Skeletal muscle tissue (tissue), 5 donors: ENCODE results near the gene ANKRD33B. TPM values are rescaled to one million over a fixed set of nuclear protein-coding genes. Genes with fewer than 3 reads are reported as not detected.

ENCODE experiments used
- H3K27ac ChIP-seq: one replicate; pipeline ENCODE4 v1.7.0; 2013; ENCODE audit warnings: mild to moderate bottlenecking, low read depth, low read length, inconsistent platforms
- H3K27me3 ChIP-seq, 3 donors: one replicate each; pipeline ENCODE4 v1.7.0; 2013; ENCODE audit warnings: low read length in 3 of 3; ENCODE audit not compliant: control insufficient read depth in 3 of 3, insufficient read depth in 3 of 3
- H3K36me3 ChIP-seq, 3 donors: one replicate each; pipeline ENCODE4 v1.7.0; 2013; ENCODE audit warnings: low read length in 3 of 3; ENCODE audit not compliant: control insufficient read depth in 3 of 3, insufficient read depth in 3 of 3
- H3K4me1 ChIP-seq, 3 donors: one replicate each; pipeline ENCODE4 v1.7.0; 2013; ENCODE audit warnings: low read length in 3 of 3, mild to moderate bottlenecking in 3 of 3; ENCODE audit not compliant: control insufficient read depth in 3 of 3, insufficient read depth in 3 of 3
- H3K4me3 ChIP-seq, 3 donors: one replicate each; pipeline ENCODE4 v1.7.0; 2013; ENCODE audit warnings: low read length in 3 of 3
- H3K9ac ChIP-seq, 3 donors: one replicate each; pipeline ENCODE4 v1.7.0; 2013; ENCODE audit warnings: low read length in 3 of 3, mild to moderate bottlenecking in 3 of 3, moderate library complexity in 2 of 3, low read depth in 1 of 3
- H3K9me3 ChIP-seq, 3 donors: one replicate each; pipeline ENCODE4 v1.7.0; 2013; ENCODE audit warnings: low read length in 3 of 3; ENCODE audit not compliant: control insufficient read depth in 3 of 3
- small RNA-seq: library from RNA; depleted of rRNA; stranded (forward); fragments of <200 nt; gene quantifications from one replicate; pipeline ENCODE3, GENCODE V24; 2014
- total RNA-seq: library from RNA; depleted of rRNA; stranded (reverse); fragments of >200 nt; gene quantifications from one replicate; pipeline ENCODE4 v1.2.3, GENCODE V29; 2014
- donor health status: Osteomylitis.

The ANKRD33B gene
- total RNA-seq, 1 donor from 2014 or later, result 2.6 TPM

- Histone ChIP-seq H3K27ac (no peak overlapping the region), H3K9ac (no peak overlapping the region), H3K4me1 (peaks cover 8 to 16% (median 12%) of the 10 kb centered on the region in 3 donors), H3K27me3 (no peaks in the 10 kb centered on the region), H3K4me3 (no peak overlapping the region), H3K9me3 (no peaks in the 10 kb centered on the region), H3K36me3 (no peaks in the 10 kb centered on the region)
These were observed 139.8 kb downstream of the ANKRD33B start for GRCh38 chr5:10703676-10704075.

- Histone ChIP-seq H3K27me3 (no peaks in the 10 kb centered on the region), H3K27ac (no peak overlapping the region), H3K36me3 (no peaks in the 10 kb centered on the region), H3K4me3 (no peak overlapping the region), H3K4me1 (peaks cover 8 to 16% (median 12%) of the 10 kb centered on the region in 3 donors), H3K9me3 (no peaks in the 10 kb centered on the region), H3K9ac (no peak overlapping the region)
These were observed 141.2 kb downstream of the ANKRD33B start for GRCh38 chr5:10704949-10705621.

- Histone ChIP-seq H3K9ac (no peak overlapping the region), H3K36me3 (peaks cover 0 to 2% (median 0%) of the 10 kb centered on the region in 3 donors), H3K4me1 (peaks cover 8 to 16% (median 15%) of the 10 kb centered on the region in 3 donors), H3K4me3 (no peak overlapping the region), H3K27ac (no peak overlapping the region), H3K27me3 (no peaks in the 10 kb centered on the region), H3K9me3 (no peaks in the 10 kb centered on the region)
These were observed 141.9 kb downstream of the ANKRD33B start for GRCh38 chr5:10705747-10706146.

GRCh38 chr5:10706326-10706725 lies 142.5 kb downstream of the ANKRD33B start:
- Histone ChIP-seq H3K27me3 (no peaks in the 10 kb centered on the region), H3K4me3 (no peak overlapping the region), H3K4me1 (peaks cover 8 to 16% (median 15%) of the 10 kb centered on the region in 3 donors), H3K9ac (no peak overlapping the region), H3K9me3 (no peaks in the 10 kb centered on the region), H3K27ac (no peak overlapping the region), H3K36me3 (peaks cover 0 to 2% (median 0%) of the 10 kb centered on the region in 3 donors)

Small RNA genes within 50 kb of the gene (small RNA-seq; reads per million reads assigned to genes)
- gene AC012629.4 (not detected), gene AC112200.1 (not detected)

Other genes with a start within 250 kb of the ANKRD33B start
- gene MARCHF6, start 210.4 kb upstream of the ANKRD33B start, total RNA-seq, result 110 TPM
- gene ROPN1L, start 122.2 kb upstream of the ANKRD33B start, total RNA-seq, result not detected
- gene DAP, start 197.2 kb downstream of the ANKRD33B start, total RNA-seq, result 18.3 TPM